Stomach smooth muscle (tissue), 2 donors: ENCODE data around the gene COX7B.
A peak's percentile ranks its signal among the peaks of the same experiment; 100 is the strongest.
"Not testable (repeated sequence)": the region's sequence is repeated elsewhere in the genome, so short reads cannot be mapped to it uniquely, and the experiment has no call there.

ENCODE experiments used
- H3K27ac ChIP-seq: one replicate; pipeline ENCODE4 v1.7.0; 2013; ENCODE audit warnings: mild to moderate bottlenecking, low read length, inconsistent platforms
- H3K27me3 ChIP-seq, 2 donors: one replicate each; pipeline ENCODE4 v1.7.0; 2013; ENCODE audit warnings: low read length in 2 of 2; ENCODE audit not compliant: insufficient read depth in 2 of 2, control insufficient read depth in 1 of 2
- H3K36me3 ChIP-seq, 2 donors: one replicate each; pipeline ENCODE4 v1.7.0; 2013; ENCODE audit warnings: low read length in 2 of 2; ENCODE audit not compliant: control insufficient read depth in 2 of 2, insufficient read depth in 2 of 2
- H3K4me1 ChIP-seq: one replicate; pipeline ENCODE4 v1.7.0; 2013; ENCODE audit warnings: low read length; ENCODE audit not compliant: control insufficient read depth, insufficient read depth
- H3K4me3 ChIP-seq, 2 donors: one replicate each; pipeline ENCODE4 v1.7.0; 2013; ENCODE audit warnings: low read length in 2 of 2
- H3K9ac ChIP-seq, 2 donors: one replicate each; pipeline ENCODE4 v1.7.0; 2013; ENCODE audit warnings: low read length in 2 of 2, mild to moderate bottlenecking in 1 of 2
- H3K9me3 ChIP-seq, 2 donors: one replicate each; pipeline ENCODE4 v1.7.0; 2013; ENCODE audit warnings: low read length in 2 of 2; ENCODE audit not compliant: control insufficient read depth in 2 of 2
- donor health status: healthy.
- donor health status: Pancreatic carcinoma.

COX7B gene, protein sequence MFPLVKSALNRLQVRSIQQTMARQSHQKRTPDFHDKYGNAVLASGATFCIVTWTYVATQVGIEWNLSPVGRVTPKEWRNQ

GRCh38 chrX:77899081-77899828 lies at the start of gene COX7B:
TSS of gene COX7B (plus strand) at chrX:77899468. CDS start at chrX:77899554, 86 bp downstream.
- Histone ChIP-seq H3K4me3 (peak within 1 kb of the TSS; percentile 88 to 93), H3K27ac (peak within 1 kb of the TSS; percentile 91), H3K9me3 (no peaks in the 10 kb centered on the region), H3K36me3 (no peaks in the 10 kb centered on the region), H3K4me1 (no peaks in the 10 kb centered on the region), H3K9ac (peak within 1 kb of the TSS; percentile 96 to 97), H3K27me3 (no peaks in the 10 kb centered on the region)

GRCh38 chrX:77875372-77875771 lies 23.9 kb upstream of the COX7B start:
- H3K27ac ChIP-seq: no peak overlapping the region
- no peaks in the 10 kb centered on the region for H3K4me1 ChIP-seq
- H3K9me3 ChIP-seq: no peaks in the 10 kb centered on the region
- H3K27me3 ChIP-seq: peaks cover 0 to 2% of the 10 kb centered on the region in 2 donors
- H3K4me3 ChIP-seq: no peak overlapping the region
- no peak overlapping the region for H3K9ac ChIP-seq
- peaks cover 0 to 3% of the 10 kb centered on the region in 2 donors for H3K36me3 ChIP-seq

DNA sequence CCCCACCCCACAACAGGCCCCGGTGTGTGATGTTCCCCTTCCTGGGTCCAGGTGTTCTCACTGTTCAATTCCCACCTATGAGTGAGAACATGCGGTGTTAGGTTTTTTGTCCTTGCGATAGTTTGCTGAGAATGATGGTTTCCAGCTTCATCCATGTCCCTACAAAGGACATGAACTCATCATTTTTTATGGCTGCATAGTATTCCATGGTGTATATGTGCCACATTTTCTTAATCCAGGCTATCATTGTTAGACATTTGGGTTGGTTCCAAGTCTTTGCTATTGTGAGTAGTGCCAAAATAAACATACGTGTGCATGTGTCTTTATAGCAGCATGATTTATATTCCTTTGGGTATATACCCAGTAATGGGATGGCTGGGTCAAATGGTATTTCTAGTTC lies 17.9 kb upstream of the COX7B start:
- not testable (repeated sequence) for H3K4me3 ChIP-seq, H3K27ac ChIP-seq, H3K27me3 ChIP-seq

DNA sequence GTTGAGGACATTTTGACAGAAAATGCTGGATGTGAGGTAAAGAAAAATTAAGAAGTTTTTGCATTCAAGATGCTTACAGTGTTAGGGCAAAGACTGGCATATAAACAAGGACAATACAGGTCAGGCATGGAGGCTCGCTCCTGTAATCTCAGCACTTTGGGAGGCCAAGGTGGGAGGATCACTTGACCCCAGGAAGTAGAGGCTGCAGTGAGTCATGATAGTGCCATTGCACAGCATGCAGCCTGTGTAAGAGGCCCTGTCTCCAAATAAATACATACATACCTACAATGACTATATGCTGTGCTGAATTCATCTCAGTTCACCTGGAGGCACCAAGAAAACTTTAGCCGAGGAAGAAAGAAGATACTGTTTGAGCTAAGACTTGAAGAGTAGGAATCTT lies 6.4 kb upstream of the COX7B start:
- Histone ChIP-seq H3K9ac (no peak overlapping the region), H3K4me3 (no peak overlapping the region), H3K36me3 (no peaks in the 10 kb centered on the region), H3K27me3 (no peaks in the 10 kb centered on the region), H3K27ac (no peak overlapping the region), H3K9me3 (no peaks in the 10 kb centered on the region), H3K4me1 (no peaks in the 10 kb centered on the region)

More for the DNA sequence above, 17.9 kb upstream of the COX7B start:
- H3K4me1 ChIP-seq, H3K36me3 ChIP-seq, H3K9me3 ChIP-seq, H3K9ac ChIP-seq: not testable (repeated sequence)

- Histone ChIP-seq H3K4me1 (no peaks in the 10 kb centered on the region), H3K27me3 (no peaks in the 10 kb centered on the region), H3K27ac (no peak overlapping the region), H3K4me3 (peak overlapping the region in 1 of 2 donors; percentile 92), H3K9ac (no peak overlapping the region), H3K9me3 (no peaks in the 10 kb centered on the region), H3K36me3 (no peaks in the 10 kb centered on the region)
Observed at GRCh38 chrX:77893713-77894112, 5.6 kb upstream of the COX7B start.

DNA sequence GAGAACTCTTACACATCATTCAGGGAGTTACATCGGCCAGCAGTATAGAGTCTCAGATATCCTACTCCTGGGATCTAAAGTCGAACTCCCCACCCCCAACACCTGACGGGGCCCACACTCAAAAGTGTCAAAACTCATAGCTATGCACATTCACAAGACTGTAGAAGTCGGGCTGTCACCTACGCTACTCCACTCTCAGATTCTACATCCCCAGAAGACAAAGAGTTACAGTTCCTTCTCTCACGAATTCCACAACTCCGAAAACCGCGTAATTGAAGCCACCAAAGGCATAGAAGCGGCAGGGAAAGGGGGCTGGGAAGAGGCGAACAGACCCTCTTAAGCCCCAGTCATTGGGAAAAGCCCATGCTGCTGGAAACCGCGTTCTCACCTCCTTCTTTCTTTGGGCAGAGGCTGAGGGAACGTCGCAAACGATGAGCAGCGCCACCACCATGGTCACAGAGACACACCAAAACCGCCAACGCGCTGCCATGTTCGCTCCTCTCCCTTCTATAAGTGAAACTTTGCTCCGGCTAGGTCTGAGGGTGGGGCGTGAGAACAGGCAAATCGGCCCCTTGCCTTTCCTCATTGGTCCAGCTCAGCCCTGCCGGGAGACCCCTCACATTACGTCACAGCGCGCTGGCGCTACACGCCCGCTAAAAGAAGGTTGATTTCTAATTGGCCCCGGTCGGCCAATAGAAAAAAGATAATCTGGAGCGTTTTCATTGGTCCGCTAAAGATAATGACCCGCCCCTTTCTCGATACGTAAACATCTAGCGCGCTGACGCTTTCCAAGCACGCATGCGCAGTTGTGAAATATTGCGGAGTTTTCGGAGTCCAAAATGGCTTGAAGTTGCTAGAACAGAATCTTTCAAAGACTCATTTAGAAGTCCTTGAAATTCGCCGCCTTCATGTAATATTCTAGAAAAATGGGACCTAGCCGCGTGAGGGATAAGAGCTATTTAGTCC lies 4.1 kb upstream of the COX7B start, which contains the start of gene MAGT1:
Gene MAGT1 (minus strand): TSS at position 515 of the 966 bp plus-strand sequence. CDS start 25 bp downstream, at position 490.
- H3K9ac ChIP-seq: peak within 1 kb of the TSS; percentile 96 to 97
- H3K27ac ChIP-seq: peak within 1 kb of the TSS; percentile 92
- H3K9me3 ChIP-seq: no peaks in the 10 kb centered on the region
- no peaks in the 10 kb centered on the region for H3K4me1 ChIP-seq
- no peaks in the 10 kb centered on the region for H3K27me3 ChIP-seq
- peak within 1 kb of the TSS; percentile 92 to 95 for H3K4me3 ChIP-seq
- no peaks in the 10 kb centered on the region for H3K36me3 ChIP-seq

- H3K4me3 ChIP-seq: peak overlapping the region; percentile 88 to 93
- H3K27ac ChIP-seq: no peak overlapping the region
Observed at GRCh38 chrX:77900688-77901087, 1.4 kb downstream of the COX7B start.

DNA sequence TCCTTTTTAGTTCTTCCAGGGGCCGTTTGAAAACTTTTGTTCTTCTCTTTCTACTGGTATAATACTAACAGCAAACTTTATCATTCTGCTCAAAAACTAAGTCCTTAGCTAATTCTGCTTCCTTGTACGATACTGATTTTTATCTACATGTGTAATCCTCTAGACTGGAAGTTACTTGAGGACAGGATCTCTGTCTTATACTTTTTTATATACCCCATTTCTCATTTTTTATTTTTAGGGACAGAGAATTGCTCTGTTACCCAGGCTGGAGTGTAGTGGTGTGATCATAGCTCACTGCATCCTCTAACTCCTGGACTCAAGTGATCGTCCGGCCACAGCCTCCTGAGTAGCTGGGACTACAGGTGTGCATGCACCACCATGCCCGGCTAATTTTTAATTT lies 2.2 kb downstream of the COX7B start:
- Histone ChIP-seq H3K4me1 (no peaks in the 10 kb centered on the region), H3K36me3 (peaks cover 0 to 4% of the 10 kb centered on the region in 2 donors), H3K27ac (no peak overlapping the region), H3K4me3 (peak overlapping the region in 1 of 2 donors; percentile 88), H3K27me3 (no peaks in the 10 kb centered on the region), H3K9me3 (no peaks in the 10 kb centered on the region), H3K9ac (no peak overlapping the region)

More at GRCh38 chrX:77900688-77901087, 1.4 kb downstream of the COX7B start:
- H3K9ac ChIP-seq: peak overlapping the region in 1 of 2 donors; percentile 96
- H3K36me3 ChIP-seq: no peaks in the 10 kb centered on the region
- H3K9me3 ChIP-seq: no peaks in the 10 kb centered on the region
- no peaks in the 10 kb centered on the region for H3K27me3 ChIP-seq
- no peaks in the 10 kb centered on the region for H3K4me1 ChIP-seq

GRCh38 chrX:77910108-77910840 lies 11.0 kb downstream of the COX7B start, which contains the start of gene ATP7A:
TSS of gene ATP7A (plus strand) at chrX:77910693. CDS start at chrX:77971642, 60,949 bp downstream.
- Histone ChIP-seq H3K9ac (peak within 1 kb of the TSS; percentile 86 to 94), H3K27ac (peak within 1 kb of the TSS; percentile 41), H3K9me3 (no peaks in the 10 kb centered on the region), H3K27me3 (no peaks in the 10 kb centered on the region), H3K36me3 (peaks cover 0 to 4% of the 10 kb centered on the region in 2 donors), H3K4me3 (peak within 1 kb of the TSS; percentile 83 to 84), H3K4me1 (no peaks in the 10 kb centered on the region)
